ENCODE data around the gene CAMTA1.

DNA sequence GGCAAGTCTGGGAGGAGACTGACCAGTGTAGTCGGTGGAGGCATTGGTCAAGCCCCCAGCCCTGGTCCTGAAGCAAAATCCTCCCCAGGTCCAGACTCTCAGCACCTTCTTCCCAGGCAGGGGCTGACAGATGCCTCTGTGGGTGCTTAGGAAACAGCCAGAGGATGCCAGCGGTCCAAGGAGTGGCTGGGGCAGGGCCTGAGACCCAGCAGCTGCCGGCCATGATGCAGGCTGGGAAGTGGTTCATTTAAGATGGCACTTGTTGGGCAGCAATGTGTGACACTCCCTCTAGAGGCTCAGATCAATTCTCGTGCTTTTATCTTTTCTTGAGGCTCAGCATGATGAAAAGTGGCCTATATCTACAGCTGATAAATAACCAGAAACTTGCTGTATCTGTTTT, 820.8 kb downstream of the CAMTA1 start:
- TF ChIP-seq, protein P1, sequence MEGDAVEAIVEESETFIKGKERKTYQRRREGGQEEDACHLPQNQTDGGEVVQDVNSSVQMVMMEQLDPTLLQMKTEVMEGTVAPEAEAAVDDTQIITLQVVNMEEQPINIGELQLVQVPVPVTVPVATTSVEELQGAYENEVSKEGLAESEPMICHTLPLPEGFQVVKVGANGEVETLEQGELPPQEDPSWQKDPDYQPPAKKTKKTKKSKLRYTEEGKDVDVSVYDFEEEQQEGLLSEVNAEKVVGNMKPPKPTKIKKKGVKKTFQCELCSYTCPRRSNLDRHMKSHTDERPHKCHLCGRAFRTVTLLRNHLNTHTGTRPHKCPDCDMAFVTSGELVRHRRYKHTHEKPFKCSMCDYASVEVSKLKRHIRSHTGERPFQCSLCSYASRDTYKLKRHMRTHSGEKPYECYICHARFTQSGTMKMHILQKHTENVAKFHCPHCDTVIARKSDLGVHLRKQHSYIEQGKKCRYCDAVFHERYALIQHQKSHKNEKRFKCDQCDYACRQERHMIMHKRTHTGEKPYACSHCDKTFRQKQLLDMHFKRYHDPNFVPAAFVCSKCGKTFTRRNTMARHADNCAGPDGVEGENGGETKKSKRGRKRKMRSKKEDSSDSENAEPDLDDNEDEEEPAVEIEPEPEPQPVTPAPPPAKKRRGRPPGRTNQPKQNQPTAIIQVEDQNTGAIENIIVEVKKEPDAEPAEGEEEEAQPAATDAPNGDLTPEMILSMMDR (IDR thresholded peaks at IDR 0.05; ENCODE audit: low read length), result no peak
- TF ChIP-seq EZH2phosphoT487 (IDR thresholded peaks at IDR 0.05; ENCODE audit: low read length), result no peak
- no peak for TF ChIP-seq EZH2 (optimal IDR thresholded peaks at IDR 0.05; ENCODE audit: low read depth, low read length)
